ENCODE data around the gene USP3. TPM values are rescaled to one million over a fixed set of nuclear protein-coding genes. Genes with fewer than 3 reads are reported as not detected.

USP3 gene
- total and polyA plus RNA-seq, 4 donors = 8.5 to 25.4 (median 14.8) TPM

- no peaks in the 10 kb centered on the region for H3K27me3 ChIP-seq (ENCODE audit: control insufficient read depth in 4 of 4, insufficient read depth in 4 of 4, low read length in 3 of 4)
- 94% methylated on average over 5 of the region's 5 CpGs for WGBS
- no peaks in the 10 kb centered on the region for H3K9me3 ChIP-seq (ENCODE audit: control insufficient read depth in 4 of 4, low read length in 3 of 4)
- H3K27ac ChIP-seq (ENCODE audit: low read depth in 1 of 2, low read length in 2 of 2) = no peak overlapping the region
- no peak for DNase-seq (ENCODE audit: low spot score)
- H3K4me3 ChIP-seq (ENCODE audit: low read depth in 1 of 3, low read length in 3 of 3) = no peak overlapping the region
- TF ChIP-seq CTCF (IDR thresholded peaks at IDR 0.05; ENCODE audit: low read depth, low read length, missing input control) (no peak), RXRA (IDR thresholded peaks at IDR 0.05) (no peak), RAD21 (IDR thresholded peaks at IDR 0.05) (no peak), ZBTB33 (IDR thresholded peaks at IDR 0.05) (no peak), GABPA (IDR thresholded peaks at IDR 0.05 in 1 of 2, conservative IDR thresholded peaks at IDR 0.05 in 1 of 2) (no peak), JUND (IDR thresholded peaks at IDR 0.05) (no peak), FOXA2 (IDR thresholded peaks at IDR 0.05) (no peak), ATF3 (IDR thresholded peaks at IDR 0.05) (no peak), HNF4A (conservative IDR thresholded peaks at IDR 0.05) (no peak), SP1 (IDR thresholded peaks at IDR 0.05) (no peak), REST (IDR thresholded peaks at IDR 0.05) (no peak), FOXA1 (IDR thresholded peaks at IDR 0.05) (no peak), MAX (IDR thresholded peaks at IDR 0.05) (no peak), HNF4G (IDR thresholded peaks at IDR 0.05) (no peak), TAF1 (conservative IDR thresholded peaks at IDR 0.05) (no peak)
- no peaks in the 10 kb centered on the region for H3K36me3 ChIP-seq (ENCODE audit: control insufficient read depth in 4 of 4, insufficient read depth in 3 of 4, low read depth in 1 of 4, low read length in 3 of 4)
- H3K4me1 ChIP-seq (ENCODE audit: control insufficient read depth in 4 of 4, insufficient read depth in 4 of 4, low read length in 3 of 4) = peaks cover 2 to 54% (median 41%) of the 10 kb centered on the region in 4 donors
- no peak overlapping the region for H3K9ac ChIP-seq (ENCODE audit: low read depth in 1 of 2, low read length in 2 of 2)
Observed at GRCh38 chr15:63469190-63469589, 35.2 kb upstream of the USP3 start.

- no peak for DNase-seq (ENCODE audit: low spot score)
- no peak for TF ChIP-seq SP1 (IDR thresholded peaks at IDR 0.05)
- TF ChIP-seq CTCF (IDR thresholded peaks at IDR 0.05; ENCODE audit: low read depth, low read length, missing input control) = no peak
- TF ChIP-seq RXRA (IDR thresholded peaks at IDR 0.05) = no peak
- no peak for TF ChIP-seq MAX (IDR thresholded peaks at IDR 0.05)
- TF ChIP-seq HNF4A (conservative IDR thresholded peaks at IDR 0.05) = no peak
- TF ChIP-seq FOXA1 (IDR thresholded peaks at IDR 0.05) = no peak
- no peak for TF ChIP-seq JUND (IDR thresholded peaks at IDR 0.05)
- TF ChIP-seq HNF4G (IDR thresholded peaks at IDR 0.05) = no peak
- TF ChIP-seq EGR1 (IDR thresholded peaks at IDR 0.05; ENCODE audit: low read depth in 2 of 2) = no peak
- Histone ChIP-seq H3K9me3 (ENCODE audit: control insufficient read depth in 4 of 4, low read length in 3 of 4) (no peaks in the 10 kb centered on the region), H3K27ac (ENCODE audit: low read depth in 1 of 2, low read length in 2 of 2) (no peak overlapping the region), H3K4me1 (ENCODE audit: control insufficient read depth in 4 of 4, insufficient read depth in 4 of 4, low read length in 3 of 4) (peaks cover 6 to 57% (median 46%) of the 10 kb centered on the region in 4 donors), H3K9ac (ENCODE audit: low read depth in 1 of 2, low read length in 2 of 2) (no peak overlapping the region), H3K36me3 (ENCODE audit: control insufficient read depth in 4 of 4, insufficient read depth in 3 of 4, low read depth in 1 of 4, low read length in 3 of 4) (no peaks in the 10 kb centered on the region), H3K4me3 (ENCODE audit: low read depth in 1 of 3, low read length in 3 of 3) (no peak overlapping the region), H3K27me3 (ENCODE audit: control insufficient read depth in 4 of 4, insufficient read depth in 4 of 4, low read length in 3 of 4) (no peaks in the 10 kb centered on the region)
- WGBS = 93% methylated on average over 2 of the region's 2 CpGs
Observed at GRCh38 chr15:63469984-63470383, 34.4 kb upstream of the USP3 start.

Data from liver (tissue), 9 donors.